ENCODE measurements around the gene KNTC1.
"Not testable (repeated sequence)": the region's sequence is repeated elsewhere in the genome, so short reads cannot be mapped to it uniquely, and the experiment has no call there.

The KNTC1 gene

DNA sequence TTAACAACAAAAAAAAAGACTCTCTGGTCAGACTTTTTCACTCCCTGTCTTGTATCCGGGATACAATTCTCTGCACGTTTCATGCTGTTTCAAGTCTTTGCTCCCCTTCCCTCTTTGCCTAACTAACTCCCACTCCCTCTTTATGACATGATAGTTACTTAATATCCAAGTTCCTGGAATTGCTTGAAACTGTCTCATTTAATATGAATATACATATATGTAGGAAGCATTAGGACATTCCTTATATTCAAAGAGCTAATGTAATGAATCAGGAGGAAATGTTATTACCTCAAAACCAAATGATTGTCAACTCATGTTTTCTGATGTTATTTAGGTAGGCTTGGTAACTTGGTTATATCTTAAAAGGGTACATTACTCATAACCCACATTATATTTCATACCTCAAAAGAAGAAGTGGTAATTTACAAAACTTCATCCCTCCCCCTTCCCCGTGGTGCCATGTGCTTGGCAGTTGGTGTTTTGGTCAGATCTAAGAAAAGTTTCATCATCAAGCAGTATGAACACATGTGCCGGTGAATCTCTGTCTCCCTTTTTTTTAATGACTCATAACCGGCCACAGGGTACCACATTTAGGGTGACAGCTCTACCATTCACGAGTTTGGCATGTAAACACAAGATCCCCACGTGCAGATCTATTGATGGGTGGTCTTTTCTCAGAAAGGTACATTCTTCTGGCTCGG lies 119.6 kb downstream of the KNTC1 start:
- DNase-seq (ENCODE audit: low read depth) = no peak
- H3K4me3 ChIP-seq (ENCODE audit: control insufficient read depth, low read depth, low read length) = no peak overlapping the region

DNA sequence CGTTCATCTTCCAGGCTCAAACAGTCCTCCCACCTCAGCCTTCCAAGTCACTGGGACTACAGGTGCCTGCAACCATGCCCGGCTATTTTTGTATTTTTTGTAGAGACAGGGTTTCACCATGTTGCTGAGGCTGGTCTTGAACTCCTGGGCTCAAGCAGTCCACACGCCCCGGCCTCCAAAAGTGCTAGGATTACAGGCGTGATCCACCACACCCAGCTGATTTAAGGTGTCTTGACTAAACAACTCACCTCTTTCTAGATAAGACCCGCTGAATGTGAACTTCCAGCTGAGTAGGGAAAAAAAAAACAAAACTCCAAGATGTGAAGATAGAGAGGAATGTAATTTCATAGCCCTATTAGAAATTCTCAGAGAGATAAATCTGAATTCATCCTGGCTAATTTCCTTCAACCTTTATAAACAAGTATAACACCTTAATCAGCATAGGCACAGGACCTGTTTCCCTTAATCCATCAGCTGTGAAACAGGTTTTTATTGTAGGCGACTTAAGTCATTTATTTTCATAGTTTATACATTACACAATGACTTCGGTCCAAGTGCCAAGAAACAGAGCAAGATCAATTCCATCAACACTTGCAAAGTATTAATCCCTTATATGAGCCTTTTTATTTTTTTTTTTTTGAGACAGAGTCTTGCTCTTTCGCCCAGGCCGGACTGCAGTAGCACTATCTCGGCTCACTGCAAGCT lies 124.6 kb downstream of the KNTC1 start:
- H3K4me3 ChIP-seq (ENCODE audit: control insufficient read depth, low read depth, low read length) = no peak overlapping the region
- no peak for DNase-seq (ENCODE audit: low read depth)
- TF ChIP-seq, protein P1, sequence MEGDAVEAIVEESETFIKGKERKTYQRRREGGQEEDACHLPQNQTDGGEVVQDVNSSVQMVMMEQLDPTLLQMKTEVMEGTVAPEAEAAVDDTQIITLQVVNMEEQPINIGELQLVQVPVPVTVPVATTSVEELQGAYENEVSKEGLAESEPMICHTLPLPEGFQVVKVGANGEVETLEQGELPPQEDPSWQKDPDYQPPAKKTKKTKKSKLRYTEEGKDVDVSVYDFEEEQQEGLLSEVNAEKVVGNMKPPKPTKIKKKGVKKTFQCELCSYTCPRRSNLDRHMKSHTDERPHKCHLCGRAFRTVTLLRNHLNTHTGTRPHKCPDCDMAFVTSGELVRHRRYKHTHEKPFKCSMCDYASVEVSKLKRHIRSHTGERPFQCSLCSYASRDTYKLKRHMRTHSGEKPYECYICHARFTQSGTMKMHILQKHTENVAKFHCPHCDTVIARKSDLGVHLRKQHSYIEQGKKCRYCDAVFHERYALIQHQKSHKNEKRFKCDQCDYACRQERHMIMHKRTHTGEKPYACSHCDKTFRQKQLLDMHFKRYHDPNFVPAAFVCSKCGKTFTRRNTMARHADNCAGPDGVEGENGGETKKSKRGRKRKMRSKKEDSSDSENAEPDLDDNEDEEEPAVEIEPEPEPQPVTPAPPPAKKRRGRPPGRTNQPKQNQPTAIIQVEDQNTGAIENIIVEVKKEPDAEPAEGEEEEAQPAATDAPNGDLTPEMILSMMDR (IDR thresholded peaks at IDR 0.05; ENCODE audit: control insufficient read depth, insufficient read depth, low read depth, low read length, missing control alignments) = no peak

More for the DNA sequence above, 119.6 kb downstream of the KNTC1 start:
- TF ChIP-seq, protein P1 (IDR thresholded peaks at IDR 0.05; ENCODE audit: control insufficient read depth, insufficient read depth, low read depth, low read length, missing control alignments) = no peak

DNA sequence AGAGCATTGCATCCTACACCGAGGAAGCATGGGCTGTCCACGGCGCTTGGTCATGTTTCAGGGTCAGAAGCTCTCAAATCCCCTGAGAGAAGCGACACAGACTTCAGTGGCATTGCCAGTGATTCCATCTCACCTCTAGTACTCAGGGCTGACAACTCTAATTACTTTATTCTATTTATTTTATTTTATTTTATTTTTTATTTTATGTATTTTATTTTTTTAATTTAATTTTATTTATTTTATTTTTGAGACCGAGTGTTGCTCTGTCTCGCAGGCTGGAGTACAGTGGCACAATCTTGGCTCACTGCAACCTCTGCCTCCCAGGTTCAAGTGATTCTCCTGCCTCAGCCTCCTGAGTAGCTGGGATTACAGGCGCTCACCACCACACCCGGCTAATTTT lies 126.2 kb downstream of the KNTC1 start:
- not testable (repeated sequence) for H3K4me3 ChIP-seq (ENCODE audit: control insufficient read depth, low read depth, low read length); DNase-seq (ENCODE audit: low read depth)

DNA sequence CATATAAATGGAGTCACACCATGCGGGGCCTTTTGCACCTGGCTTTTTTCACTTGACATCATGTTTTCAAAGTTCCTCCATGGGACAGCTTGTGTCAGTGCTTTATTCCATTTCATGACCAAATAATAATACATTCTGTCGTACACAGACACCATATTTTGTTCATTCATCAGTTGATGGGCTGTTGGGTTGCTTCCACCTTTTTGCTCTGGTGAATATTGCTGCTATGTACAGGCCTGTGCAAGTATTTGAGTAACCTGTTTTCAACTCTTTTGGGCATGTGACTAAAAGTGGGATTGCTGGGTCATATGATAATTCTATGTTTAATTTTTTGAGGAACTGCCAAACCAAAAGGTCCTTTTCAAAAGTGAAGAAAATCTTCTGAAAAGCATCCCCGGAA lies 129.2 kb downstream of the KNTC1 start:
- no peak for DNase-seq (ENCODE audit: low read depth)
- TF ChIP-seq, protein P1 (IDR thresholded peaks at IDR 0.05; ENCODE audit: control insufficient read depth, insufficient read depth, low read depth, low read length, missing control alignments) = no peak
- H3K4me3 ChIP-seq (ENCODE audit: control insufficient read depth, low read depth, low read length) = no peak overlapping the region

DNA sequence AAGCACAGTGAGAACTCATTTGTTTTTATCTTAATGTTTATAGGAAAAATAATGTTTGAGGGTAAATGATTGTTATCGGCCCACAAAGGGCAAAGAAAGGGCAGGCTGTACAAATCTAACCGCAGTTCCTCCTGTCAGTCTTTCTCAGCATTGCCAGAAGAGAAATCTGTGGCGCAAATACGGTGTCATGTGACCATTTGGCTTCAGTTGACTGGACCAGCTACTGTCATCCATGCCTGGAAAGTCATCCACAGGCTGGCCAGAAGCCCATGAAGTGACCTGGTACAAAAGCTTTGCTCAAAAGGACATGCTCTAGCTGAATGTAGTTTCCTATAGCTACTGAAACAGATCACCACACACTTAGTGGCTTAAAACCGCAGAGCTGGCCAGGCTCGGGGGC lies 132.5 kb downstream of the KNTC1 start:
- DNase-seq (ENCODE audit: low read depth) = no peak
- TF ChIP-seq, protein P1 (IDR thresholded peaks at IDR 0.05; ENCODE audit: control insufficient read depth, insufficient read depth, low read depth, low read length, missing control alignments) = no peak
- no peak overlapping the region for H3K4me3 ChIP-seq (ENCODE audit: control insufficient read depth, low read depth, low read length)

DNA sequence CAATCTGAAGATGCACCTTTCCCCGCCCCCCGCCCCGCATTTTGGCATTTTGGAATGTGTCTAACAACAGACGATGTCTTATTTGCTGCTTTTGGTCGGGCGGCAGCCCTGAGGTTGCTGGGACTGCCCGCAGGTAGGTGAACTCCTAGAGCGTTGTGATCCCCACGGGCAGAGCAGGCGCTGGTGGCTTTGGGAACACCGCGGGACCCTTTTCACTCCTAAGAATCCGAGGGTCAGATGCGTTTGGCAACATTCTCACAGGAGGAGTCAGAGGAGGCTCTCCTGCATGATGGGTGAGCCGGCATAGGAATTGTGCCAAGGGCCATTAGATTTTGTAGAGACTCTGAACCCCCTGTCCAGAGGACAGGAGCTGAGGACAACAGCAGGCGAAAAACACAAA lies 134.2 kb downstream of the KNTC1 start:
- no peak for DNase-seq (ENCODE audit: low read depth)
- TF ChIP-seq, protein P1 (IDR thresholded peaks at IDR 0.05; ENCODE audit: control insufficient read depth, insufficient read depth, low read depth, low read length, missing control alignments) = no peak
- no peak overlapping the region for H3K4me3 ChIP-seq (ENCODE audit: control insufficient read depth, low read depth, low read length)

DNA sequence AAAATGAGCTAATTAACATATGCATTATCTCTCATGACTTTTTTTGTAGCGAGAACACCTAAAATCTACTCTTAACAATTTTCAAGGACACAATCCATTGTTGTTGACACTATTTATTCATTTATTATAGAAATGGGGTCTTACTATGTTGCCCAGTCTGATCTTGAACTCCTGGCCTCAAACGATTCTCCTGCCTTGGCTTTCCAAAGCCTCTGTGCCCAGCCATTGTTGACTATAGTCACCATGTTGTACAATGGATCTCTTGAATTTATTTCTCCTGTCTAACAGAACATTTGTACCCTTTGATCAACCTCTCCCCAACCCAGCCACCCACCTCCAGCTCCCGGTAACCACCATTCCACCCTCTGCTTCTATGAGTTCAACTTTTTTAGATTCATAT lies 134.9 kb downstream of the KNTC1 start:
- no peak overlapping the region for H3K4me3 ChIP-seq (ENCODE audit: control insufficient read depth, low read depth, low read length)
- TF ChIP-seq, protein P1 (IDR thresholded peaks at IDR 0.05; ENCODE audit: control insufficient read depth, insufficient read depth, low read depth, low read length, missing control alignments) = no peak
- no peak for DNase-seq (ENCODE audit: low read depth)
